Endodermal cell (in vitro differentiated cells): Measurements from ENCODE around the gene TMEM161B. TPM values are rescaled to one million over a fixed set of nuclear protein-coding genes. Genes with fewer than 3 reads are reported as not detected.

ENCODE experiments used
- DNase-seq: peaks from one replicate; pipeline ENCODE4 v3.0.0-alpha.2; 2017
- H3K27ac ChIP-seq: 2 replicates; pipeline ENCODE4 v1.5.1; 2013; ENCODE audit warnings: mild to moderate bottlenecking, low read depth, low read length, moderate library complexity
- H3K27me3 ChIP-seq: 2 replicates; pipeline ENCODE4 v1.6.1; 2013; ENCODE audit warnings: mild to moderate bottlenecking, low read length, moderate library complexity; ENCODE audit not compliant: insufficient read depth, control insufficient read depth, poor library complexity, severe bottlenecking
- H3K36me3 ChIP-seq: 2 replicates; pipeline ENCODE4 v1.7.0; 2013; ENCODE audit warnings: mild to moderate bottlenecking, low read length, moderate library complexity; ENCODE audit not compliant: control insufficient read depth, insufficient read depth
- H3K4me1 ChIP-seq: one replicate; pipeline ENCODE4 v1.7.0; 2013; ENCODE audit warnings: low read length; ENCODE audit not compliant: control insufficient read depth, insufficient read depth
- H3K4me3 ChIP-seq: 2 replicates; pipeline ENCODE4 v1.5.1; 2013; ENCODE audit warnings: mild to moderate bottlenecking, low read length, moderate library complexity
- H3K9ac ChIP-seq: 2 replicates; pipeline ENCODE4 v1.6.1; 2013; ENCODE audit warnings: mild to moderate bottlenecking, low read length, moderate library complexity; ENCODE audit not compliant: poor library complexity, severe bottlenecking; ENCODE audit errors: extremely low read depth
- H3K9me3 ChIP-seq: 2 replicates; pipeline ENCODE4 v1.6.1; 2013; ENCODE audit warnings: mild to moderate bottlenecking, low read length, moderate library complexity; ENCODE audit not compliant: control insufficient read depth
- H3K27ac Mint-ChIP-seq: 2 replicates; pipeline ENCODE4 v1.8.0; 2020; ENCODE audit warnings: mixed read lengths
- H3K27me3 Mint-ChIP-seq: 2 replicates; pipeline ENCODE4 v1.8.0; 2021; ENCODE audit warnings: mild to moderate bottlenecking, mixed read lengths; ENCODE audit not compliant: insufficient read depth
- H3K36me3 Mint-ChIP-seq: 2 replicates; pipeline ENCODE4 v1.8.0; 2020; ENCODE audit warnings: low read depth, mixed read lengths
- H3K4me1 Mint-ChIP-seq: 2 replicates; pipeline ENCODE4 v1.8.0; 2020; ENCODE audit warnings: mixed read lengths
- H3K4me3 Mint-ChIP-seq: 2 replicates; pipeline ENCODE4 v1.8.0; 2020; ENCODE audit warnings: mild to moderate bottlenecking, moderate library complexity, mixed read lengths
- H3K9me3 Mint-ChIP-seq: 2 replicates; pipeline ENCODE4 v1.8.0; 2020; ENCODE audit warnings: mild to moderate bottlenecking, mixed read lengths
- WGBS, 2 experiments: methylation state at CpG; one replicate each; pipeline versions ENCODE4 v1.1.5 to v1.1.7; 2013; ENCODE audit warnings: missing lambda C conversion rate in 2 of 2, mixed read lengths in 1 of 2; ENCODE audit not compliant: insufficient coverage in 1 of 2, insufficient read length in 1 of 2; 5-methylcytosine and 5-hydroxymethylcytosine counted together
- total RNA-seq, 2 donors: library from RNA; stranded (reverse); fragmentation: NEBNext Ultra II Directional in 1 of 2; extraction: Animal tissue kit (Norgen Biotek cat#: 25700) in 1 of 2; gene quantifications; 2 replicates in 1 of 2; 3 replicates in 1 of 2; pipeline ENCODE4 v1.2.1, GENCODE V29; 2021
- TF ChIP-seq, protein P1 (sequence below): fragments of 200-600 bp; sonication (generic); conservative IDR thresholded peaks from 2 replicates; pipeline ENCODE4 v1.5.0; 2021; ENCODE audit warnings: antibody characterized with exemption, mild to moderate bottlenecking

The TMEM161B gene
- total RNA-seq, 2 donors from 2014 or later, result 17.2 to 18.2 TPM

DNA sequence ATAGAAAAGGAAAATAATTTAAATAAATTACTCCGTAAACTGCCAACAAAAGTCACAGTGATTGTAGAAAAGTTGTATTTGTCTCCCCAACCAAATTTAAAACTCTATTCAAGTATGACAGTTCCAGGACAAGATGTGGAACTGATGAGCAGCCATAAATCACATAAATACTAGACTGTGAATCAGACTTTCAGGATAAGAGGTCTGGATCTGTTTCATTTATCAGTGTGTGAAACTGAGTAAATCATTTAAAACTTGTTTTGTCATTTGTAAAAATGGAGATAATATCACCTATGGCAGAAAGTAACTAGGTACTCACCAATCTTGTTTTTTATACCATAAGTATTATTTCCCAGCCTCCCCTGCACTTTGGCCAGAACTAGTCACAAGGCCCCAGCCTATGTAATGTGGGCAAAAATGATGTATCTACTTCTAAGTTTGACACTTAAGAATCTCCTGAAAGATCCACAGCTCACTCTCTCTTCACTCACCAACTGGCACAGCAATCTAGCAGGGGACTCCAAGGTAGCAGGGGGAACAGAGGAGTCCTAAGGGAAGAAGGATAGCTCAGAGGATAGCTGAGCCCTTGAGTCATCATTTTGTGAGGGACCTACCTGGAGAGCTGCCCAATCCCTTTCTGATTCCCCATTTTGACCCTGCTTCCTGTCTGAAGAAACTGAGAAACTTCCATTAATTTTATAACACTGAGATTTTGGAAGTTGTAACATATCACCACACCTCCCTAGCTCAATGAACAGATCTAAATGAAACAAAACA, 31.6 kb downstream of the TMEM161B start:
- H3K27me3 ChIP-seq, result no peaks in the 10 kb centered on the region
- H3K9ac ChIP-seq, result no peak overlapping the region
- no peak overlapping the region for H3K27ac Mint-ChIP-seq
- no peak for DNase-seq
- peaks cover 2% of the 10 kb centered on the region for H3K9me3 Mint-ChIP-seq
- H3K4me3 Mint-ChIP-seq, result no peak overlapping the region
- TF ChIP-seq, protein P1, sequence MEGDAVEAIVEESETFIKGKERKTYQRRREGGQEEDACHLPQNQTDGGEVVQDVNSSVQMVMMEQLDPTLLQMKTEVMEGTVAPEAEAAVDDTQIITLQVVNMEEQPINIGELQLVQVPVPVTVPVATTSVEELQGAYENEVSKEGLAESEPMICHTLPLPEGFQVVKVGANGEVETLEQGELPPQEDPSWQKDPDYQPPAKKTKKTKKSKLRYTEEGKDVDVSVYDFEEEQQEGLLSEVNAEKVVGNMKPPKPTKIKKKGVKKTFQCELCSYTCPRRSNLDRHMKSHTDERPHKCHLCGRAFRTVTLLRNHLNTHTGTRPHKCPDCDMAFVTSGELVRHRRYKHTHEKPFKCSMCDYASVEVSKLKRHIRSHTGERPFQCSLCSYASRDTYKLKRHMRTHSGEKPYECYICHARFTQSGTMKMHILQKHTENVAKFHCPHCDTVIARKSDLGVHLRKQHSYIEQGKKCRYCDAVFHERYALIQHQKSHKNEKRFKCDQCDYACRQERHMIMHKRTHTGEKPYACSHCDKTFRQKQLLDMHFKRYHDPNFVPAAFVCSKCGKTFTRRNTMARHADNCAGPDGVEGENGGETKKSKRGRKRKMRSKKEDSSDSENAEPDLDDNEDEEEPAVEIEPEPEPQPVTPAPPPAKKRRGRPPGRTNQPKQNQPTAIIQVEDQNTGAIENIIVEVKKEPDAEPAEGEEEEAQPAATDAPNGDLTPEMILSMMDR, result no peak
- peaks cover under 1% of the 10 kb centered on the region for H3K36me3 ChIP-seq
- H3K9me3 ChIP-seq, result peaks cover under 1% of the 10 kb centered on the region
- H3K4me1 Mint-ChIP-seq, result peaks cover 20% of the 10 kb centered on the region
- H3K27me3 Mint-ChIP-seq, result no peaks in the 10 kb centered on the region
- H3K4me1 ChIP-seq, result peaks cover 9% of the 10 kb centered on the region
- H3K27ac ChIP-seq, result no peak overlapping the region
- WGBS, 2 experiments, result no CpG with 5 or more reads among the region's 1 CpG
- no peak overlapping the region for H3K4me3 ChIP-seq
- H3K36me3 Mint-ChIP-seq, result peaks cover 17% of the 10 kb centered on the region

DNA sequence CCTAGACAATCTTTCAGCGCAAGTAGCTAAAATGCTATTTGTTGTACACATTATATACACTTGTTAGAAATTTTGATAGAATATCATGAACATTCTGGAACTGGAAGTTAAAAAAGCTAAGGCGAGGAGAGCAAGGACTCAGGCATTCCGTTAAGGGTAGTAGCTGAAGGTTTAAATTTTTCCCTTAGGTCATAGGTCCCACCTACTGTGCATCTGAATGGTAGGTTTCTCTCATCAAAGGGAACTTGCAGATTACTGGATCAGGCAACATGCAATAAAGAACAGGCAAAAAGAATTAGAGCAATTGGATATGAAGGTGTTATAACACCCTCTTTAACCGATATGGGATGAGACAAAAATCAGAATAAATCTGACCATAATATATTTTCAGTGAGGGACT, 32.8 kb downstream of the TMEM161B start:
- TF ChIP-seq, protein P1, result no peak
- H3K9me3 ChIP-seq, result peaks cover 7% of the 10 kb centered on the region
- peaks cover 16% of the 10 kb centered on the region for H3K4me1 Mint-ChIP-seq
- DNase-seq, result no peak
- H3K27ac Mint-ChIP-seq, result no peak overlapping the region
- H3K4me1 ChIP-seq, result peaks cover 9% of the 10 kb centered on the region
- H3K9me3 Mint-ChIP-seq, result peaks cover 5% of the 10 kb centered on the region
- peaks cover 5% of the 10 kb centered on the region for H3K36me3 ChIP-seq
- H3K4me3 ChIP-seq, result no peak overlapping the region
- H3K36me3 Mint-ChIP-seq, result peaks cover 23% of the 10 kb centered on the region
- no peaks in the 10 kb centered on the region for H3K27me3 Mint-ChIP-seq
- H3K4me3 Mint-ChIP-seq, result no peak overlapping the region
- no peak overlapping the region for H3K9ac ChIP-seq
- H3K27me3 ChIP-seq, result no peaks in the 10 kb centered on the region
- no peak overlapping the region for H3K27ac ChIP-seq
- WGBS, 2 experiments, result 77% methylated on average over 2 to 3 of the region's 4 CpGs

DNA sequence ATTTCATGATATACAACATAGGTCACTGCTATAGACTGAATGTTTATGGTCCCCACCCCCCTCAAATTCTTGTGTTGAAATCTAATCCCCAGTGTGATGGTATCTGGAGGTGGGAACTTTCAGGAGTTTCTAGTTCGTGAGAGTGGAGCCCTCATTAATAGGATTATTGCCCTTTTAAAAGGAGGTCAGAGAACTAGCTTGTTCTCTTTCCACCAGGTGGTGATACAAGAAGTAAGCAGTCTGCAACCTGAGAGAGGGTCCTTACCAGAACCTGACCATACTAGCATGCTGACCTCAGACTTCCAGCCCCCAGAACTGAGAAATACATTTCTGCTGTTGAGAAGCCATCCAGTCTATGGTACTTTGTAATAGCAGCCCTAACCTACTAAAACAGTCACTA, 33.3 kb downstream of the TMEM161B start:
- Histone ChIP-seq H3K4me3 (no peak overlapping the region), H3K27ac (no peak overlapping the region), H3K27me3 (no peaks in the 10 kb centered on the region), H3K4me1 (peaks cover 9% of the 10 kb centered on the region), H3K9me3 (peaks cover 7% of the 10 kb centered on the region), H3K9ac (no peak overlapping the region), H3K36me3 (peaks cover 5% of the 10 kb centered on the region)
- TF ChIP-seq, protein P1, result peak; percentile 48
- Mint-ChIP-seq H3K36me3 (peaks cover 23% of the 10 kb centered on the region), H3K4me3 (no peak overlapping the region), H3K9me3 (peaks cover 5% of the 10 kb centered on the region), H3K4me1 (peaks cover 16% of the 10 kb centered on the region), H3K27ac (no peak overlapping the region), H3K27me3 (no peaks in the 10 kb centered on the region)
- 45% methylated on average over 1 of the region's 1 CpG; no CpG with 5 or more reads in 1 of the 2 experiments for WGBS, 2 experiments
- DNase-seq, result no peak
